ENCODE measurements around the gene OR52E5. TPM values are rescaled to one million over a fixed set of nuclear protein-coding genes. Genes with fewer than 3 reads are reported as not detected.

Gene OR52E5
- total RNA-seq, 1 experiment from 2014 or later: not detected

- peaks cover 15% of the 10 kb centered on the region for H3K27me3 ChIP-seq (replicated peaks; ENCODE audit: insufficient read depth, low read depth, low read length, poor library complexity)
- H3K9me3 ChIP-seq (ENCODE audit: low read depth, low read length, poor library complexity, severe bottlenecking): no peaks in the 10 kb centered on the region
- H3K4me1 ChIP-seq (ENCODE audit: insufficient read depth, low read length, poor library complexity, severe bottlenecking): no peaks in the 10 kb centered on the region
- TF ChIP-seq EZH2 (IDR thresholded peaks at IDR 0.05; ENCODE audit: borderline replicate concordance, low read depth, low read length, poor library complexity, severe bottlenecking) (no peak), CTCF (conservative IDR thresholded peaks at IDR 0.05; ENCODE audit: low read depth, low read length) (no peak)
- ChIA-PET POLR2A (ENCODE audit: low non-redundant PET) (no interaction called here), CTCF (no interaction called here)
- no peaks in the 10 kb centered on the region for H3K36me3 ChIP-seq (ENCODE audit: insufficient read depth, low read length, poor library complexity, severe bottlenecking)
- BruUV-seq (replicated peaks): no TSS peak
- no peak for DNase-seq (ENCODE audit: low spot score)
- intact Hi-C loops (cut with micrococcal nuclease; ENCODE audit: unreplicated experiment): no loop called here
- H3K27ac ChIP-seq (ENCODE audit: low read depth, low read length, poor library complexity, severe bottlenecking): no peak within 1 kb of the TSS
- no peak within 1 kb of the TSS for H3K4me3 ChIP-seq (ENCODE audit: low read depth, low read length, poor library complexity, severe bottlenecking)
These were observed 48.9 kb downstream of the OR52E5 start, which contains the start of gene OR56A3 for GRCh38 chr11:5941951-5942350. OR56A3 (plus strand) TSS chr11:5942251; CDS start chr11:5947347, 5,096 bp downstream.

Other genes starting within 250 kb of the OR52E5 start
- 17.9 and 18.2 TPM in 2 replicates for gene TRIM5, start 208.1 kb upstream of the OR52E5 start, total RNA-seq (2021)
- not detected in 2 replicates for gene TRIM22, start 203.4 kb upstream of the OR52E5 start, total RNA-seq (2021)
- not detected in 2 replicates for gene OR56B1, start 156.8 kb upstream of the OR52E5 start, total RNA-seq (2021)
- gene OR52N4, start 139.0 kb upstream of the OR52E5 start, total RNA-seq (2021): not detected in 2 replicates
- not detected in 2 replicates for gene OR52N5, start 109.9 kb upstream of the OR52E5 start, total RNA-seq (2021)
- gene OR52N1, start 101.9 kb upstream of the OR52E5 start, total RNA-seq (2021): not detected in 2 replicates
- gene OR52N2, start 84.3 kb upstream of the OR52E5 start, total RNA-seq (2021): not detected in 2 replicates
- not detected in 2 replicates for gene OR52E6, start 51.3 kb upstream of the OR52E5 start, total RNA-seq (2021)
- gene OR52E8, start 35.5 kb upstream of the OR52E5 start, total RNA-seq (2021): not detected in 2 replicates
- not detected in 2 replicates for gene OR52E4, start 12.6 kb upstream of the OR52E5 start, total RNA-seq (2021)
- not detected in 2 replicates for gene OR56A3, start 49.0 kb downstream of the OR52E5 start, total RNA-seq (2021)
- not detected in 2 replicates for gene OR56A5, start 75.3 kb downstream of the OR52E5 start, total RNA-seq (2021)
- not detected in 2 replicates for gene OR52L1, start 93.8 kb downstream of the OR52E5 start, total RNA-seq (2021)
- not detected in 2 replicates for gene OR56A4, start 113.7 kb downstream of the OR52E5 start, total RNA-seq (2021)
- gene OR56A1, start 137.6 kb downstream of the OR52E5 start, total RNA-seq (2021): 0.04 TPM in 1 of 2 replicates, not detected in the other
- not detected in 2 replicates for gene OR56B4, start 214.5 kb downstream of the OR52E5 start, total RNA-seq (2021)

Data from A673 (cell line).